Activated CD4-positive, alpha-beta T cell treated with anti-CD3 and anti-CD28 coated beads, Interleukin-2, amount 50 U/mL, for 4 hours (primary cell): ENCODE data around the gene CASP8AP2.
A peak's percentile ranks its signal among the peaks of the same experiment; 100 is the strongest.
"Not testable (repeated sequence)": the region's sequence is repeated elsewhere in the genome, so short reads cannot be mapped to it uniquely, and the experiment has no call there.

ENCODE experiments used
- DNase-seq, 2 experiments: peaks; one replicate each; pipeline ENCODE4 v3.0.0-alpha.2; 2020

CASP8AP2 gene

GRCh38 chr6:89829472-89830169, at the start of gene CASP8AP2:
CASP8AP2 (plus strand) TSS chr6:89829880.
- peak; percentile 95 for DNase-seq

GRCh38 chr6:89781070-89782034, 48.3 kb upstream of the CASP8AP2 start:
- DNase-seq = no peak

- DNase-seq = no peak
These were observed 47.5 kb upstream of the CASP8AP2 start for GRCh38 chr6:89782222-89782621.

GRCh38 chr6:89783293-89783692, 46.4 kb upstream of the CASP8AP2 start:
- DNase-seq = not testable (repeated sequence)

- DNase-seq = no peak
These were observed 44.8 kb upstream of the CASP8AP2 start for GRCh38 chr6:89784838-89785237.

- no peak for DNase-seq
These were observed 42.7 kb upstream of the CASP8AP2 start for GRCh38 chr6:89786970-89787369.

- no peak for DNase-seq
These were observed 41.9 kb upstream of the CASP8AP2 start for GRCh38 chr6:89787660-89788328.

GRCh38 chr6:89789980-89790379, 39.7 kb upstream of the CASP8AP2 start:
- DNase-seq = no peak

- DNase-seq = no peak
These were observed 39.3 kb upstream of the CASP8AP2 start for GRCh38 chr6:89790403-89790802.

- DNase-seq = no peak
These were observed 36.8 kb upstream of the CASP8AP2 start for GRCh38 chr6:89792881-89793280.

- no peak for DNase-seq
These were observed 36.1 kb upstream of the CASP8AP2 start for GRCh38 chr6:89793586-89793985.

- no peak for DNase-seq
These were observed 35.4 kb upstream of the CASP8AP2 start for GRCh38 chr6:89794324-89794723.

- no peak for DNase-seq
These were observed 32.4 kb upstream of the CASP8AP2 start for GRCh38 chr6:89797317-89797716.

- no peak for DNase-seq
These were observed 30.6 kb upstream of the CASP8AP2 start for GRCh38 chr6:89799096-89799495.

- DNase-seq = no peak
These were observed 29.9 kb upstream of the CASP8AP2 start for GRCh38 chr6:89799756-89800155.

- no peak for DNase-seq
These were observed 26.4 kb upstream of the CASP8AP2 start for GRCh38 chr6:89803271-89803670.

GRCh38 chr6:89805814-89806371, 23.8 kb upstream of the CASP8AP2 start:
- DNase-seq = no peak

- DNase-seq = no peak
These were observed 22.1 kb upstream of the CASP8AP2 start for GRCh38 chr6:89807581-89807980.

- not testable (repeated sequence) for DNase-seq
These were observed 16.3 kb upstream of the CASP8AP2 start for GRCh38 chr6:89813422-89813821.

- no peak for DNase-seq
These were observed 12.2 kb upstream of the CASP8AP2 start for GRCh38 chr6:89817481-89817880.

- DNase-seq = no peak
These were observed 10.7 kb upstream of the CASP8AP2 start for GRCh38 chr6:89818977-89819335.

- DNase-seq = peak; percentile 82 to 88
These were observed 10.1 kb upstream of the CASP8AP2 start, which contains the start of gene MDN1 for GRCh38 chr6:89819336-89820130. MDN1 (minus strand) TSS chr6:89819794; CDS start chr6:89819607, 187 bp downstream.
